Measurements from ENCODE around the gene RREB1.

- TF ChIP-seq CTCF (IDR thresholded peaks at IDR 0.05; ENCODE audit: insufficient read depth, low read length, poor library complexity, severe bottlenecking): no peak
- TF ChIP-seq EZH2phosphoT487 (conservative IDR thresholded peaks at IDR 0.05; ENCODE audit: low read length): no peak
Observed at GRCh38 chr6:7100072-7100752, 7.5 kb upstream of the RREB1 start.
